HEK293 (cell line): Measurements from ENCODE around the gene ST7L.

Experiments used
- CTCF ChIA-PET: fragments of 350-600 bp; formaldehyde crosslinking; extraction: SDS; loops from one replicate; lab custom pipeline; 2021; ENCODE audit warnings: antibody characterized with exemption; lab: Yijun Ruan, JAX
- POLR2A ChIA-PET: fragments of 300-600 bp; formaldehyde crosslinking; extraction: SDS; loops from one replicate; lab custom pipeline; 2020; ENCODE audit warnings: antibody characterized with exemption, inconsistent platforms; lab: Yijun Ruan, JAX
- H3K27ac ChIP-seq: fragments of 200-500 bp; sonication (Bioruptor generic); 2 replicates; pipeline ENCODE4 v1.5.1; 2014; ENCODE audit warnings: low read depth, low read length, control low read depth, inconsistent platforms; ENCODE audit errors: extremely low read depth
- H3K36me3 ChIP-seq, 2 experiments: fragments of 200-500 bp in 1 of 2; sonication (Bioruptor generic) in 1 of 2; 1 replicate in 1 of 2; 2 replicates in 1 of 2; pipeline ENCODE4 v1.5.1; 2014 to 2017; ENCODE audit warnings: inconsistent platforms in 2 of 2, low read length in 2 of 2; ENCODE audit not compliant: control insufficient read depth in 2 of 2, insufficient read depth in 1 of 2
- H3K4me1 ChIP-seq: fragments of 200-500 bp; sonication (Bioruptor generic); 2 replicates; pipeline ENCODE4 v1.5.1; 2014; ENCODE audit warnings: mild to moderate bottlenecking, low read length, inconsistent platforms; ENCODE audit not compliant: control insufficient read depth, insufficient read depth
- H3K4me3 ChIP-seq: 2 replicates; pipeline ENCODE4 v1.5.1; 2011; ENCODE audit warnings: low read depth, mild to moderate bottlenecking, control low read depth, low read length, moderate library complexity
- H3K9me3 ChIP-seq: fragments of 200-500 bp; sonication (Bioruptor generic); 2 replicates; pipeline ENCODE4 v1.5.1; 2014; ENCODE audit warnings: low read depth, low read length, inconsistent platforms; ENCODE audit not compliant: control insufficient read depth, insufficient read depth
- KLF10 ChIP-seq: fragments of 450-650 bp; IDR thresholded peaks from 2 replicates; pipeline ENCODE4 v1.5.1; 2018; ENCODE audit warnings: missing biosample characterization, mild to moderate bottlenecking, missing genetic modification characterization
- OSR2 ChIP-seq: fragments of 450-650 bp; formaldehyde crosslinking; IDR thresholded peaks from 2 replicates; pipeline ENCODE4 v1.5.1; 2016; ENCODE audit warnings: missing biosample characterization, missing genetic modification characterization
- SCRT1 ChIP-seq: fragments of 450-650 bp; formaldehyde crosslinking; IDR thresholded peaks from 2 replicates; pipeline ENCODE4 v1.5.1; 2016; ENCODE audit warnings: missing biosample characterization, missing genetic modification characterization, borderline replicate concordance
- TCF7L2 ChIP-seq: IDR thresholded peaks from 2 replicates; pipeline ENCODE4 v1.6.1; 2011; ENCODE audit warnings: low read depth, mild to moderate bottlenecking, inconsistent platforms, low read length, moderate library complexity, borderline replicate concordance
- ZBTB1 ChIP-seq: fragments of 450-650 bp; formaldehyde crosslinking; IDR thresholded peaks from 2 replicates; pipeline ENCODE4 v1.5.1; 2016; ENCODE audit warnings: missing biosample characterization, missing genetic modification characterization
- ZBTB21 ChIP-seq: fragments of 450-650 bp; formaldehyde crosslinking; IDR thresholded peaks from 2 replicates; pipeline ENCODE4 v1.5.1; 2017; ENCODE audit warnings: missing biosample characterization, missing genetic modification characterization
- ZBTB48 ChIP-seq: fragments of 450-650 bp; formaldehyde crosslinking; IDR thresholded peaks from 2 replicates; pipeline ENCODE4 v1.5.1; 2016; ENCODE audit warnings: missing biosample characterization, missing genetic modification characterization
- ZNF133 ChIP-seq: fragments of 450-650 bp; formaldehyde crosslinking; IDR thresholded peaks from 2 replicates; pipeline ENCODE4 v1.5.1; 2016; ENCODE audit warnings: missing biosample characterization, missing genetic modification characterization
- ZNF169 ChIP-seq: fragments of 450-650 bp; formaldehyde crosslinking; IDR thresholded peaks from 2 replicates; pipeline ENCODE4 v1.5.1; 2016; ENCODE audit warnings: missing biosample characterization, missing genetic modification characterization
- ZNF23 ChIP-seq: fragments of 450-650 bp; formaldehyde crosslinking; IDR thresholded peaks from 2 replicates; pipeline ENCODE4 v1.5.1; 2016; ENCODE audit warnings: missing biosample characterization, missing genetic modification characterization, borderline replicate concordance
- ZNF239 ChIP-seq: fragments of 450-650 bp; formaldehyde crosslinking; IDR thresholded peaks from 2 replicates; pipeline ENCODE4 v1.5.1; 2016; ENCODE audit warnings: missing biosample characterization, missing genetic modification characterization
- ZNF311 ChIP-seq: fragments of 450-650 bp; formaldehyde crosslinking; IDR thresholded peaks from 2 replicates; pipeline ENCODE4 v1.5.1; 2017; ENCODE audit warnings: missing biosample characterization, missing genetic modification characterization, borderline replicate concordance
- ZNF324 ChIP-seq: fragments of 450-650 bp; formaldehyde crosslinking; IDR thresholded peaks from 2 replicates; pipeline ENCODE4 v1.5.1; 2016; ENCODE audit warnings: missing biosample characterization, missing genetic modification characterization
- ZNF558 ChIP-seq: fragments of 450-650 bp; formaldehyde crosslinking; IDR thresholded peaks from 2 replicates; pipeline ENCODE4 v1.5.1; 2016; ENCODE audit warnings: missing biosample characterization, missing genetic modification characterization
- ZNF670 ChIP-seq: fragments of 450-650 bp; formaldehyde crosslinking; IDR thresholded peaks from 2 replicates; pipeline ENCODE4 v1.5.1; 2016; ENCODE audit warnings: missing biosample characterization, missing genetic modification characterization, low read depth
- TF ChIP-seq, protein P1 (sequence below): fragments of 450-650 bp; formaldehyde crosslinking; IDR thresholded peaks from 2 replicates; pipeline ENCODE4 v1.5.1; 2016; ENCODE audit warnings: missing biosample characterization, missing genetic modification characterization, low read depth
- TF ChIP-seq, protein P2 (sequence below): fragments of 450-650 bp; formaldehyde crosslinking; IDR thresholded peaks from 2 replicates; pipeline ENCODE4 v1.5.1; 2016; ENCODE audit warnings: missing biosample characterization, missing genetic modification characterization
- TF ChIP-seq, protein P3 (sequence below): fragments of 450-650 bp; formaldehyde crosslinking; IDR thresholded peaks from 2 replicates; pipeline ENCODE4 v1.5.1; 2016; ENCODE audit warnings: missing biosample characterization, missing genetic modification characterization
- TF ChIP-seq, protein P4 (sequence below): fragments of 450-650 bp; formaldehyde crosslinking; IDR thresholded peaks from 2 replicates; pipeline ENCODE4 v1.5.1; 2017; ENCODE audit warnings: missing biosample characterization, missing genetic modification characterization
- TF ChIP-seq, protein P5 (sequence below): fragments of 450-650 bp; formaldehyde crosslinking; IDR thresholded peaks from 2 replicates; pipeline ENCODE4 v1.5.1; 2016; ENCODE audit warnings: missing biosample characterization, missing genetic modification characterization
- TF ChIP-seq, protein P6 (sequence below): fragments of 450-650 bp; formaldehyde crosslinking; IDR thresholded peaks from 2 replicates; pipeline ENCODE4 v1.5.1; 2016; ENCODE audit warnings: missing biosample characterization, missing genetic modification characterization

The ST7L gene

DNA sequence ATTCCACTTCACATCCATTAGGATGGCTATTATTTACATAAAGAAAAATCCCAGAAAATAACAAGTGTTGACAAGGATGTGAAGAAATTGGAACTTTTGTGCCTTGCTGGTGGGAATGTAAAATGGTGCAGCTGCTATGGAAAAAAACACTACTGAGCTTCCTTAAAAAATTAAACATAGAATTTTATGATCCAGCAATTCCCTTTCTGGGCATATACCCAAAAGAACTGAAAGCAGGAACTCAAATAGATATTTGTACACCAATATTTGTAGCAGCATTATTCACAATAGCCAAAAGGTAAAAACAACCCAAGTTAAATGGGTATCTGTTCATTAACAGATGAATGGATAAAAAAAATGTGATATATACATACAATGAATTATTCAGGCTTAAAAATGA is 64.5 kb downstream of the ST7L start (continued):
- TF ChIP-seq, protein P1, sequence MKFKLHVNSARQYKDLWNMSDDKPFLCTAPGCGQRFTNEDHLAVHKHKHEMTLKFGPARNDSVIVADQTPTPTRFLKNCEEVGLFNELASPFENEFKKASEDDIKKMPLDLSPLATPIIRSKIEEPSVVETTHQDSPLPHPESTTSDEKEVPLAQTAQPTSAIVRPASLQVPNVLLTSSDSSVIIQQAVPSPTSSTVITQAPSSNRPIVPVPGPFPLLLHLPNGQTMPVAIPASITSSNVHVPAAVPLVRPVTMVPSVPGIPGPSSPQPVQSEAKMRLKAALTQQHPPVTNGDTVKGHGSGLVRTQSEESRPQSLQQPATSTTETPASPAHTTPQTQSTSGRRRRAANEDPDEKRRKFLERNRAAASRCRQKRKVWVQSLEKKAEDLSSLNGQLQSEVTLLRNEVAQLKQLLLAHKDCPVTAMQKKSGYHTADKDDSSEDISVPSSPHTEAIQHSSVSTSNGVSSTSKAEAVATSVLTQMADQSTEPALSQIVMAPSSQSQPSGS (tag by site-specific recombination), result no peak
- TF ChIP-seq ZBTB48 (tag by site-specific recombination) (no peak), TCF7L2 (no peak)

DNA sequence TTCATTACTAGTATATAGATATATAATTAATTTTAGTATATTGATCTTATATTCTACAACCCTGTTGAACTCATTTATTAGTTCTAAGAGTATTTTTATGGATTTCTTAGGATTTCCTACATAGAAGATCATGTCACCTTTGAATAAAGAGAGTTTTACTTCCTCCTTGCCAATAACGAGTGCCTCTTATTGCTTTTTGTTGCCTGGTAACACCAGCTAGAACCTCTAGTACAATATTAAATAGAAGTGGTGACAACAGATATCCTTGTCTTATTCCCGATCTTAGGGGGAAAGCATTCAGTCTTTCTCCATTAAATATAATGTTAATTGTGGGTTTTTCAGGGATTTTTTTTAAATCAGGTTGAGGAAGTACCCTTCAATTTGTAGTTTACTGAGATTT is 69.4 kb downstream of the ST7L start:
- TF ChIP-seq ZNF311, result no peak
- TF ChIP-seq, protein P2, sequence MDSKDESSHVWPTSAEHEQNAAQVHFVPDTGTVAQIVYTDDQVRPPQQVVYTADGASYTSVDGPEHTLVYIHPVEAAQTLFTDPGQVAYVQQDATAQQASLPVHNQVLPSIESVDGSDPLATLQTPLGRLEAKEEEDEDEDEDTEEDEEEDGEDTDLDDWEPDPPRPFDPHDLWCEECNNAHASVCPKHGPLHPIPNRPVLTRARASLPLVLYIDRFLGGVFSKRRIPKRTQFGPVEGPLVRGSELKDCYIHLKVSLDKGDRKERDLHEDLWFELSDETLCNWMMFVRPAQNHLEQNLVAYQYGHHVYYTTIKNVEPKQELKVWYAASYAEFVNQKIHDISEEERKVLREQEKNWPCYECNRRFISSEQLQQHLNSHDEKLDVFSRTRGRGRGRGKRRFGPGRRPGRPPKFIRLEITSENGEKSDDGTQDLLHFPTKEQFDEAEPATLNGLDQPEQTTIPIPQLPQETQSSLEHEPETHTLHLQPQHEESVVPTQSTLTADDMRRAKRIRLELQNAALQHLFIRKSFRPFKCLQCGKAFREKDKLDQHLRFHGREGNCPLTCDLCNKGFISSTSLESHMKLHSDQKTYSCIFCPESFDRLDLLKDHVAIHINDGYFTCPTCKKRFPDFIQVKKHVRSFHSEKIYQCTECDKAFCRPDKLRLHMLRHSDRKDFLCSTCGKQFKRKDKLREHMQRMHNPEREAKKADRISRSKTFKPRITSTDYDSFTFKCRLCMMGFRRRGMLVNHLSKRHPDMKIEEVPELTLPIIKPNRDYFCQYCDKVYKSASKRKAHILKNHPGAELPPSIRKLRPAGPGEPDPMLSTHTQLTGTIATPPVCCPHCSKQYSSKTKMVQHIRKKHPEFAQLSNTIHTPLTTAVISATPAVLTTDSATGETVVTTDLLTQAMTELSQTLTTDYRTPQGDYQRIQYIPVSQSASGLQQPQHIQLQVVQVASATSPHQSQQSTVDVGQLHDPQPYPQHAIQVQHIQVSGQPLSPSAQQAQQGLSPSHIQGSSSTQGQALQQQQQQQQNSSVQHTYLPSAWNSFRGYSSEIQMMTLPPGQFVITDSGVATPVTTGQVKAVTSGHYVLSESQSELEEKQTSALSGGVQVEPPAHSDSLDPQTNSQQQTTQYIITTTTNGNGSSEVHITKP (tag by site-specific recombination), result no peak
- no peak for TF ChIP-seq KLF10 (tag by site-specific recombination)
- no peak for TF ChIP-seq ZNF133
- no peak for TF ChIP-seq ZNF670 (tag by site-specific recombination)
- TF ChIP-seq, protein P3, sequence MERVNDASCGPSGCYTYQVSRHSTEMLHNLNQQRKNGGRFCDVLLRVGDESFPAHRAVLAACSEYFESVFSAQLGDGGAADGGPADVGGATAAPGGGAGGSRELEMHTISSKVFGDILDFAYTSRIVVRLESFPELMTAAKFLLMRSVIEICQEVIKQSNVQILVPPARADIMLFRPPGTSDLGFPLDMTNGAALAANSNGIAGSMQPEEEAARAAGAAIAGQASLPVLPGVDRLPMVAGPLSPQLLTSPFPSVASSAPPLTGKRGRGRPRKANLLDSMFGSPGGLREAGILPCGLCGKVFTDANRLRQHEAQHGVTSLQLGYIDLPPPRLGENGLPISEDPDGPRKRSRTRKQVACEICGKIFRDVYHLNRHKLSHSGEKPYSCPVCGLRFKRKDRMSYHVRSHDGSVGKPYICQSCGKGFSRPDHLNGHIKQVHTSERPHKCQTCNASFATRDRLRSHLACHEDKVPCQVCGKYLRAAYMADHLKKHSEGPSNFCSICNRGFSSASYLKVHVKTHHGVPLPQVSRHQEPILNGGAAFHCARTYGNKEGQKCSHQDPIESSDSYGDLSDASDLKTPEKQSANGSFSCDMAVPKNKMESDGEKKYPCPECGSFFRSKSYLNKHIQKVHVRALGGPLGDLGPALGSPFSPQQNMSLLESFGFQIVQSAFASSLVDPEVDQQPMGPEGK (tag by site-specific recombination), result no peak
- no peak for TF ChIP-seq ZNF558 (tag by site-specific recombination)
- TF ChIP-seq ZBTB1 (tag by site-specific recombination), result no peak
- no peak for TF ChIP-seq ZNF169 (tag by site-specific recombination)
- TF ChIP-seq, protein P4, sequence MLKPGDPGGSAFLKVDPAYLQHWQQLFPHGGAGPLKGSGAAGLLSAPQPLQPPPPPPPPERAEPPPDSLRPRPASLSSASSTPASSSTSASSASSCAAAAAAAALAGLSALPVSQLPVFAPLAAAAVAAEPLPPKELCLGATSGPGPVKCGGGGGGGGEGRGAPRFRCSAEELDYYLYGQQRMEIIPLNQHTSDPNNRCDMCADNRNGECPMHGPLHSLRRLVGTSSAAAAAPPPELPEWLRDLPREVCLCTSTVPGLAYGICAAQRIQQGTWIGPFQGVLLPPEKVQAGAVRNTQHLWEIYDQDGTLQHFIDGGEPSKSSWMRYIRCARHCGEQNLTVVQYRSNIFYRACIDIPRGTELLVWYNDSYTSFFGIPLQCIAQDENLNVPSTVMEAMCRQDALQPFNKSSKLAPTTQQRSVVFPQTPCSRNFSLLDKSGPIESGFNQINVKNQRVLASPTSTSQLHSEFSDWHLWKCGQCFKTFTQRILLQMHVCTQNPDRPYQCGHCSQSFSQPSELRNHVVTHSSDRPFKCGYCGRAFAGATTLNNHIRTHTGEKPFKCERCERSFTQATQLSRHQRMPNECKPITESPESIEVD, result no peak
- no peak for TF ChIP-seq ZNF23 (tag by site-specific recombination)
- TF ChIP-seq ZNF239 (tag by site-specific recombination), result no peak
- TF ChIP-seq, protein P5, sequence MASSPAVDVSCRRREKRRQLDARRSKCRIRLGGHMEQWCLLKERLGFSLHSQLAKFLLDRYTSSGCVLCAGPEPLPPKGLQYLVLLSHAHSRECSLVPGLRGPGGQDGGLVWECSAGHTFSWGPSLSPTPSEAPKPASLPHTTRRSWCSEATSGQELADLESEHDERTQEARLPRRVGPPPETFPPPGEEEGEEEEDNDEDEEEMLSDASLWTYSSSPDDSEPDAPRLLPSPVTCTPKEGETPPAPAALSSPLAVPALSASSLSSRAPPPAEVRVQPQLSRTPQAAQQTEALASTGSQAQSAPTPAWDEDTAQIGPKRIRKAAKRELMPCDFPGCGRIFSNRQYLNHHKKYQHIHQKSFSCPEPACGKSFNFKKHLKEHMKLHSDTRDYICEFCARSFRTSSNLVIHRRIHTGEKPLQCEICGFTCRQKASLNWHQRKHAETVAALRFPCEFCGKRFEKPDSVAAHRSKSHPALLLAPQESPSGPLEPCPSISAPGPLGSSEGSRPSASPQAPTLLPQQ (tag by site-specific recombination), result no peak
- TF ChIP-seq ZBTB21 (tag by site-specific recombination), result no peak
- no peak for TF ChIP-seq OSR2 (tag by site-specific recombination)
- TF ChIP-seq SCRT1 (tag by site-specific recombination), result no peak
- TF ChIP-seq ZNF324, result no peak
- TF ChIP-seq, protein P6, sequence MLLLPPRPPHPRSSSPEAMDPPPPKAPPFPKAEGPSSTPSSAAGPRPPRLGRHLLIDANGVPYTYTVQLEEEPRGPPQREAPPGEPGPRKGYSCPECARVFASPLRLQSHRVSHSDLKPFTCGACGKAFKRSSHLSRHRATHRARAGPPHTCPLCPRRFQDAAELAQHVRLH (tag by site-specific recombination), result no peak
- Histone ChIP-seq H3K4me1 (no peaks in the 10 kb centered on the region), H3K4me3 (no peak overlapping the region), H3K36me3 (no peaks in the 10 kb centered on the region; a peak in 1 of 3 replicates), H3K27ac (no peak overlapping the region), H3K9me3 (no peaks in the 10 kb centered on the region)
- ChIA-PET POLR2A (interaction anchor here (0.5 kb wide), 1 partner anchor 10 kb away, joined by 3 read pairs; no protein-coding TSS in a partner anchor), CTCF (no interaction called here)
